HTR-8/SVneo (cell line): ENCODE results near the gene SSTR5.
"Not testable (repeated sequence)": the region's sequence is repeated elsewhere in the genome, so short reads cannot be mapped to it uniquely, and the experiment has no call there.

Experiments
- DNase-seq: peaks from one replicate; pipeline ENCODE4 v3.0.0; 2011; ENCODE audit warnings: low spot score, mixed read lengths; ENCODE audit not compliant: insufficient read length
- FAIRE-seq: peaks from 2 replicates; lab custom pipeline; 2011; peaks lifted over from hg19 to GRCh38; lab: Jason Lieb, UNC

The SSTR5 gene

DNA sequence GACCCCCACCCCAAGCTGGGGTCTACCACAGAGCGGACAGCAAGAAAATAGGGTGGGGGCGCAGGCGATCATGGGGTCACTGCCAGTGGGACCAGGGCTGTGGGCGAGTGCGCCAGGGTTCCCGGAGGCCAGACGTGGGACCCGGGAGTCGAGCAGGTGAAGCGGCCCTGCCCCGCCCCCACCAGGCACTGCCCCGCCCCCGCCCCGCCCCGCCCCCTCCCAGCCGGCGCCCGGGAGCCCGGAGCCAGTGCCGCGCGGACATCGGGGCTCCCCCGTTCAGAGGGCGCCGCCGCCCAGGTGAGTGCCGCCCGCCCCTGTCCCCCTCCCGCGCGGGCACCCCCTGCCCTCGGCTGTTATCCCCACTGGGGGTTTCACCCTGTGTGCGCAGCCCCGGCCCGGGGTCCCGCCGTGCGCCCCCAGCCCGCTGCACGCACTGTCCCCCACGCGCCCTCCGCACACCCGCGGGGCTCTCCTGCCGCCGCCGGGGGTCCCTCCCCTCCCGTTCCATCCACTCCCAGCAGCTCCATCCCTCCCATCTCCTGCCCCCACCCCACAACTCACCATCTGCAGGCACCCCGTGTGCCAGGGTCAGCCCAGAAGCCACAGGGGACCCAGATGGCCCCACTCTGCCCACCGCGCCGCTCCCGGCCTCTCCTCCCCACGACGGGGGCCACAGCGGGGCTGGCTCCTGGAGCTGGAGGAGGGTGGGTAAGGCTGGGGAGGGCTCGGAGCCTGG lies at the start of gene SSTR5:
TSS of gene SSTR5 (plus strand) at position 222 of the 736 bp plus-strand sequence. CDS start 6,122 bp downstream, outside the sequence.
- FAIRE-seq (no peak), DNase-seq (no peak)

DNA sequence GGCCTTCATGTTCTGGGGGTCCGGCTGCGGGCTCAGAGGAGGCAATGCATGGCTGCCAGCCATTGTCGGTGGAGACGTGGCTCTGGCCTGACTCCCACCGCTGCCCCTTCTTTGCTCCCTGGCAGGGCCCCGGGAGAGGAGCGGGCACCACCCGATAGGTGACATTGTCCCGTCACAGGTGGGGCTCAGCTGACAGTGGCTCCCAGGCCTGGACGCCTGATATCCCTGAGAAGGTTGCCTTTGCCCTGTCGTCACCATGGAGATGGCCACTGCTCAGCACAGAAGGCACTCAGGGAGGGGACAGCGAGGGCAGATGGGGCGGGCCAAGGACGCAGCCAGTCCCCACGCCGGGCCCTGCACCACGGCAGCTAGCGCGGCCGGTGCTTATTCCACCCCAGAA lies 48.4 kb upstream of the SSTR5 start:
- FAIRE-seq, result no peak
- no peak for DNase-seq

DNA sequence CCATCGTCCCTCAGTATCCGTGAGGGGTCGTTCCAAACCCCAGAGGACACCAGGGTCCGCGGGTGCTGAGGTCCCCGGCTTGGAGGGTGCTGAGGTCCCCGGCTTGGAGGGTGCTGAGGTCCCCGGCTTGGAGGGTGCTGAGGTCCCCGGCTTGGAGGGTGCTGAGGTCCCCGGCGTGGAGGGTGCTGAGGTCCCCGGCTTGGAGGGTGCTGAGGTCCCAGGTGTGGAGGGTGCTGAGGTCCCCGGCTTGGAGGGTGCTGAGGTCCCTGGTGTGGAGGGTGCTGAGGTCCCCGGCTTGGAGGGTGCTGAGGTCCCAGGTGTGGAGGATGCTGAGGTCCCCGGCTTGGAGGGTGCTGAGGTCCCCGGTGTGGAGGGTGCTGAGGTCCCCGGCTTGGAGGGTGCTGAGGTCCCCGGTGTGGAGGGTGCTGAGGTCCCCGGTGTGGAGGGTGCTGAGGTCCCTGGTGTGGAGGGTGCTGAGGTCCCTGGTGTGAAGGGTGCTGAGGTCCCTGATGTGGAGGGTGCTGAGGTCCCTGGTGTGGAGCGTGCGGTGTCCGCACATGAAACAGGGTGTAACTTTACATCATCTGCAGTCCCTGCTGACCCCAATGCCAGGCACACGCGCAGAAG lies 47.3 kb upstream of the SSTR5 start:
- peak; percentile 100 for FAIRE-seq
- not testable (repeated sequence) for DNase-seq

DNA sequence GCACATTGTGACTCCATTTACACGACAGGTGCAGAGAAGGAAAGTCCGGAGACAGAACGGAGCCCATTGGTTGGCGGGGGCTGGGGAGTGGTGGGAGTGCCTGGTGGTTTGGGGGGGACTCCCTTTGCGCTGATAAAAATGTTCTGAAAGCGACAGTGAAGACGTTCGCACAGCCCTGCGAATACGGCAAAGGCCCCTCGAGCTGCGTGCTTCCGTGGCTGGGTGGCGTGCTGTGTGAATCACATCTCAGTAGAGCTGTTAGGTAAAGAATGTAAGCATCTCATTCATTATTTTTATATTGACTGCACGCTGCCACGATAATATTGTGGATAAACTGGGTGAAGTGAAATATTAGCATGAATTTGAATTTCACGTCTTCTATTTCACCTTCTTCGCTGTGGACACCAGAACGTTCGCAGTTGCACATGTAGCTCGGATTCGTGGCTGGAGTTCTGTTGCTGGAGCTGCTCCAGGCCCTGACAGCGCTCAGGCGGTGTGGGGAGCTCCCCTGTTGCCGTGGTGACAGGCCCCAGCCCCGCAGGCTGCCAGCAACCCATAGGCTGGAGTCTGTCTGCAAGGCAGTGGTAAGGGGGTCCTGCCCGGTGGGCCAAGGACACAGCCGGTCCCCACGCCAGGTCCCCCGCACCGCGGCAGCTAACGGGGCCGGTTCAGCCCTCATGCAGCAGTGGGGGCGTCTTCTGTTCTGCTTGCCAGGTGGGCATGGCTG lies 46.3 kb upstream of the SSTR5 start:
- FAIRE-seq, result no peak
- DNase-seq, result no peak

DNA sequence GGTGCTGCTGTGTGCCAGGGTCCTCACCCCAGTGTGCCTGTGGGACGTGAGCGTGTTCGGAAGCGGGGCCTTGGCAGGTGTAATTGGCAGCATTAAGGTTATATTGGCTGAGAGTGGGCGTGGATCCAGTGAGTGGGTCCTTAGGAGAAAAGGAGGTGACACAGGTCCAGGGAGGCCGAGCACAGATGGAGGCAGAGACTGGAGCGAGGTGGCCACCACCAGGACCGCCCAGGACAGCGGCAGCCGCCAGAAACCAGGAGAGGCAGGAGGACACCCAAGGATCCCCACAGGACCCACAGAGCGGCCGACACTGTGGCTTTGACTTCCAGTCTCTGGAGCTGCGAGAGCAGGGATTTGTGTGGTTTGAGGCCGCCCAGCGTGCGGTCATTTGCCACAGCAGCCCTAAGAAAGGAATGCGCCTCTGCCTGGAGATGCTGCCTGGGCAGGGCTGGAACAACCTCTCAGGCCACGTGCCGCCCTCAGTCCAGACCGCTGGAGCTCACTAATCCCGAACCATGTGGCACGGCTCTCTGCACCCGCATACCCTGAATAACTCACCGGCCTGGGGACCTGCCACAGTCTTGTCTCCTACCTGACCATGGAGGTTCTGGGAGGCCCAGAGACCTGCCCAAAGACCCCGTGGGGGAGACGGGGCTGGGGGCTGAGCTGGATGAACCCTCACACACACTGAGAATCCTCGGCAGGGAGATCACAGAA lies 45.6 kb upstream of the SSTR5 start:
- no peak for DNase-seq

GRCh38 chr16:1027501-1027815 lies 45.1 kb upstream of the SSTR5 start:
- no peak for DNase-seq
- FAIRE-seq, result no peak

More for the DNA sequence above, 45.6 kb upstream of the SSTR5 start:
- no peak for FAIRE-seq

DNA sequence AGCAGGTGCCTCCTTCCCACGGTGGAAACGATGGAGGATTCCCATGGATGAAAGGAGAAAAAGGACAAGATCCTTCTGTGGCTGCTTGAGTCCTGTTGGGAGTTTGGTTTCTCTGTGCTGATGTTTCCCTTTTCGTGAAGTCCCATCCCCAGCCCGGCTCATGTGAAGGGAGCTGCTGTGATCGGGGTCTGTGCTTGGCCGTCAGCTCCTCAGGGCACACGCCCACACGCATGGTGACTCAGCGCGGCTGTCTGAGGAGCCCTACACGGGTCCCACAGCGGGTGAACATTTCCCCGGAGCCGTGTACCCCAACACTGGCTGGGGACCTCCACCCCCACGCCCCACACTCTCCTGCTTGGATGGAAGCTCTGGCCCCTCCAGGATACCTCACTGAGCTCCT lies 44.5 kb upstream of the SSTR5 start:
- DNase-seq (no peak), FAIRE-seq (no peak)

GRCh38 chr16:1028524-1029258 lies 43.9 kb upstream of the SSTR5 start:
- no peak for DNase-seq
- FAIRE-seq, result no peak

GRCh38 chr16:1029259-1029545 lies 43.3 kb upstream of the SSTR5 start:
- FAIRE-seq, result no peak
- DNase-seq, result no peak

DNA sequence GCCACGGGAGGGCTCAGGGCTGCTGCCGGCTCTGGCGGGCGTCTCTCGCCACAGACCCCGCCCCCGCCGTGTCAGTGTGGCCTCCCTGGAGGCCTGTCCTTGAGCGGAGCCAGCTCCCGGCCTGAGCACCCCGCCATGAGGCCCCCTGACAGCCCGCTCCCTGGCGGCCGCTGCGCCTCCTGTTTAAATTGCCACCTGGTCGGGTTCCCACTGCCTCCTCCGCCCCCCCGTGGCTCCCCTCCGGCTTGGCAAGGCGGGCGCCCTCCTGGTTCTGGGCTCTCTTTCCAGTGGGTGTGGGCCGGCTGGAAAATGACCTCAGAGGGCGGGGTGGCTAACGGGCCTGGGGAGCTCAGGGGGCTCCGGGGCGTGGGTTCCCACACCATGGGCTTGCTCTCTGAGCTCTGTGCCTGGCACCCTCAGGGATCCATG lies 42.1 kb upstream of the SSTR5 start:
- no peak for DNase-seq
- FAIRE-seq, result no peak

GRCh38 chr16:1031666-1032065 lies 40.9 kb upstream of the SSTR5 start:
- FAIRE-seq, result no peak
- DNase-seq, result no peak

GRCh38 chr16:1032607-1033006 lies 39.9 kb upstream of the SSTR5 start:
- FAIRE-seq (no peak), DNase-seq (no peak)

DNA sequence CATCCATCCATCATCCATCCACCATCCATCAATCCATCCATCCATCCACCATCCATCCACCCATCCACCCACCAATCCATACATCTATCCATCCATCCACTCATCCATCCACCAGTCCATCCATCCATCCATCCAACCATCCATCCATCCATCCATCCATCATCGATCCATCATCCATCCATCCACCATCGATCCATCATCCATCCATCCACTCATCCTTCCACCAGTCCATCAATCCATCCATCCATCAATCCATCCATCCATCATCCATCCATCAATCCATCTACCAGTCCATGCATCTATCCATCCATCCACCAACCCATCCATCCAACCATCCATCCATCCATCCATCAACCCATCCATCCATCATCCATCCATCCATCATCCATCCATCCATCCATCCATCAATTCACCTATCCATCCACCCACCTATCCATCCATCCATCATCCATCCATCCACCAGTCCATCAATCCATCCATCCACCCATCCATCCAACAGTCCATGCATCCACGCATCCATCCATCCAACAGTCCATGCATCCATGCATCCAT lies 39.3 kb upstream of the SSTR5 start:
- DNase-seq (no peak), FAIRE-seq (peak; percentile 95)

DNA sequence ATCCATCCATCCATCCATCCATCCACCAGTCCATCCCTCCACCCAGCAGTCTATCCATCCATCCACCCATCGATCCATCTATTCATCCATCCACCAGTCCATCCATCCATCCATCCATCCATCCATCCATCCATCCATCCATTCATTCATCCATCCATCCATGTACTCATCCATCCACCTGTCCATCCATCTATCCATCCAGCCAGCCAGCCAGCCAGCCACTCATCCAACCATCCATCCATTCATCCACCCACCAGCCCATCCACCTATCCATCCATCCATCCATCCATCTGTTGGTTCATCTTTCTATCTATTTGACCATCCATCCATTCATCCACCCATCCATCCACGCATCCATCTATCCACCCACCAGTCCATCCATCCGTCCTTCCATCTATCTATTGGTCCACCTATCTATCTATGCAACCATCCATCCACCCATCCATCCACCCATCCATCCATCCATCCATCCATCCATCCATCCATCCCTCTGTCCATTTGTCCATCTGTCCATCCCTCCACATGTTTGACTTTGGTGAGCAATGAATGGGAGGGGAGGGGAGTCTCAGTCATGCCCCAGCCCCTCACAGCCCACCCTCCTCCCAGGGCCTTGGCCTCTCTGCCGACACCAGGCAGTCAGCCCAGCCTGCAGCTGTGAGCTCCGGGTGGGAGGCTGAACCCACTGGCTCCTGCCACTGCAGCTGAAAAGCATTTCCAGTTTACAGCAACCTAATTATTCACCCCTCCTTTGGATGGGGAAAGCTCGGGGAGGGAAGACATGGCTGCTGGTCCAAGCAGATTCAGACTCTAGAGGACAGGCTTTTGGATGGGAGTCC lies 38.1 kb upstream of the SSTR5 start:
- FAIRE-seq, result peak; percentile 28
- DNase-seq, result no peak

- FAIRE-seq, result no peak
- no peak for DNase-seq
These were observed 37.5 kb upstream of the SSTR5 start for GRCh38 chr16:1035066-1035415.

DNA sequence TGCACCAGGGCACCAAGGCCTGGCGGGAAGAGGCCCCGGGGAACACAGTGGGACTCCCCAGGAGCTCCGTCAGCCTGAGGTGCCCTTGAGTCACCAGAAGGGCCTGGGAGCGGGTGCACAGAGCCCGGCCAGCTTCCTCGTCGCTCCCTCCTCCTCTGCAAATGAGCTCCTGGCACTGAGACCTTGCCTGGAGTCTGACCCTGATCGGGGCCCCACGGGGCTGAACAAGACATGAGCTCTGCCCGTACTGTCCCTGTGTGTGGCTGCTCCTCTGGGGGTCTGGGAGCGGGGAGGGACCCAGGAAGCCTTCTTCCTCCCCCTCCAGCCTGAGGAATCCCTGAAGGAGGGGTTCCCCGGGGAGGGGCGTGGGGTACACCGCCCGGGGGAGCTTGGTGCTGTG lies 36.4 kb upstream of the SSTR5 start:
- FAIRE-seq (no peak), DNase-seq (no peak)

- FAIRE-seq, result peak; percentile 38
- peak; percentile 61 for DNase-seq
These were observed 35.7 kb upstream of the SSTR5 start for GRCh38 chr16:1036726-1037393.

DNA sequence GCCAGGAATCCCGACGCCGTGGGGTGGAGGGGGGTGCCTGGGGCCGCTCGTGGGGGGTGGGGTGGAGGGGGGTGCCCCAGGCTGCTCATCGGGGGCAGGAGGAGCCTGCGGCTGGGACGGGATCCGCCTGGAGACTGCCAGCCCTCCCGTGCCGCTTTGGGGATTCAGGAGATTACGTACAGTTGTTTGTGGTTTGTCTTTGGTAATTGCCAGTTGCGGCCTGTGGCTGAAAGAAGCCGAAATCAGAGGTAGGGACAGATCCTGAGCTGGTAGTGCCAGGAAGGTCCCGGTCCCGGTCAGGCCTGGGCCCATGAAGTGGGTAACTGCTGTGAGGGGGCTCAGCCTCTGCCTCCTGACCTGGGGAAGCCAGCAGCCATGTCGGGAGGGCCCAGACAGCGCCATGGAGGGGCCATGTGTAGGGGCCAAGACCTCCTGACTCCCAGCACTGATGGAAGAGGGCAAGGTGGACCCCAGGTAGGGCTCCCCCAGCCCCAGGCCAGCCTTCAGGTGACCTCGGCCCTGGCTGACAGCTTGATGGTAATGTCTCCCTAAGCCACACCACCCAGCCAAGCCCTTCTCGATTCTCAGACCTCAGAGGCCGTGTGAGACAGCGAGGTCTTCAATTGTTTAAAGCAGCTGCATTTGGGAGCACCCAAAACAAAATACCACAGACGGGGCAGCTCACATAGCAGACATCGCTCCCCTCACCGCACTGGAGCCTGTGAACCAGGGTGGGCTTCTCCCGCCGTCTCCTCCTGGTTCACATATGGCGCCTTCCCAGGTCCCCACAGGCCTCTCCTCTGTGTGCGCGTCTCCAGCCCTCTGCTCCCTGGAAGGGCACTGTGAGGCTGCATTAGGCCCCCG lies 34.9 kb upstream of the SSTR5 start:
- DNase-seq (no peak), FAIRE-seq (no peak)
